ENCODE results near the gene PKP2. TPM values are rescaled to one million over a fixed set of nuclear protein-coding genes. Genes with fewer than 3 reads are reported as not detected.

The PKP2 gene
- total and polyA plus RNA-seq, 2 of the 8 experiments (the other 6 are each of a cell fraction or from before 2014, with no cell fraction given) = 9.6 to 44.8 TPM

DNA sequence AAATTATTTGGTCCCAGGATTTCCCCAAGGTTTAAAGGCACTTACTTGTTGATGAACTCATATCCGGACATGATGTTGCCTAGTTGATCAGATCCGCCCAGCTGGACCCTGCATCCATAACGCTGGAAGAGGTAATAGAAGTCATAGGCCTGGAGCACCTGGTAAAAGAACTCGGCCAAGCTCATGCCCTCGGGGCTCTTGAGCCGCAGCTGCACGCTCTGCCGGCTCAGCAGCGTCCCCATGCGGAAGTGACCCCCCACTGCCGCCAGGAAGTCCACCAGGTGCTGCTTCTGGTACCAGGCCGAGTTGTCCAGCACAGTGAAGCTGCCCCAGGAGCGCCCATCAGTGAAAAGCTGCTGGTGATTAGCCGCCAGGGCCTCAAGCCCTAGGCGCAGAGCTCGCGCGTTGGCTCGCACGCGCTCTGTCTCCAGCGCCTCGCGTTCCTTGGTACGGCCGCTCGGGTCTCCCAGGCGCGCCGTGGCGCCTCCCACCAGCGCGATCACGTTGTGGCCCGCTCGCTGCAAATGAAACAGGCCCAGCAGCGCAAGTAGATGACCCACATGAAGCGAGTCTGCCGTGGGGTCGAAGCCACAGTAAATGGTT lies 141.4 kb downstream of the PKP2 start (continued):
- TF ChIP-seq SUZ12 (IDR thresholded peaks at IDR 0.05; ENCODE audit: low read length) (no peak), RBBP5 (IDR thresholded peaks at IDR 0.05; ENCODE audit: borderline replicate concordance, low read depth, low read length) (no peak), SP1 (IDR thresholded peaks at IDR 0.05; ENCODE audit: low read depth, low read length) (no peak), KDM4A (IDR thresholded peaks at IDR 0.05; ENCODE audit: low read depth, low read length, severe bottlenecking) (peak; percentile 53), TEAD4 (IDR thresholded peaks at IDR 0.05; ENCODE audit: low read depth, low read length) (no peak), SAP30 (IDR thresholded peaks at IDR 0.05; ENCODE audit: insufficient read depth, insufficient replicate concordance, low read length) (peak; percentile 26), ZNF274 (IDR thresholded peaks at IDR 0.05; ENCODE audit: borderline replicate concordance, extremely low read depth, low read length) (no peak), JUN (IDR thresholded peaks at IDR 0.05; ENCODE audit: low read depth, low read length) (no peak), NANOG (IDR thresholded peaks at IDR 0.05; ENCODE audit: insufficient read depth, low read depth, low read length, poor library complexity, severe bottlenecking) (no peak), JUND (IDR thresholded peaks at IDR 0.05; ENCODE audit: low read length) (no peak), PHF8 (conservative IDR thresholded peaks at IDR 0.05; ENCODE audit: low read depth, low read length) (no peak), EP300 (IDR thresholded peaks at IDR 0.05; ENCODE audit: borderline replicate concordance in 1 of 2, low read depth in 2 of 2, low read length in 2 of 2) (no peak), RAD21 (IDR thresholded peaks at IDR 0.05 in 1 of 2, conservative IDR thresholded peaks at IDR 0.05 in 1 of 2; ENCODE audit: low read depth in 2 of 2, low read length in 2 of 2) (peak; percentile 68 to 81), GTF2F1 (IDR thresholded peaks at IDR 0.05; ENCODE audit: borderline replicate concordance, low read depth, low read length) (no peak), POU5F1 (IDR thresholded peaks at IDR 0.05; ENCODE audit: low read depth, low read length) (no peak), RXRA (IDR thresholded peaks at IDR 0.05; ENCODE audit: insufficient read depth, low read depth, low read length) (no peak), MAFK (IDR thresholded peaks at IDR 0.05; ENCODE audit: low read depth, low read length) (no peak), GABPA (IDR thresholded peaks at IDR 0.05; ENCODE audit: borderline replicate concordance, insufficient read depth, low read length) (peak; percentile 53; the same call in 1 of the 2 replicates), SIX5 (IDR thresholded peaks at IDR 0.05; ENCODE audit: low read depth, low read length) (no peak), SRF (IDR thresholded peaks at IDR 0.05; ENCODE audit: low read depth, low read length) (no peak), TCF12 (IDR thresholded peaks at IDR 0.05; ENCODE audit: low read depth, low read length) (peak; percentile 95), CEBPB (IDR thresholded peaks at IDR 0.05; ENCODE audit: low read depth, low read length) (no peak), HDAC2 (IDR thresholded peaks at IDR 0.05; ENCODE audit: borderline replicate concordance in 1 of 2, low read depth in 2 of 2, low read length in 2 of 2) (no peak), EZH2 (IDR thresholded peaks at IDR 0.05; ENCODE audit: low read depth, low read length, severe bottlenecking) (no peak), CHD2 (IDR thresholded peaks at IDR 0.05; ENCODE audit: low read length) (no peak)
